Measurements from ENCODE around the gene NOL11. TPM values are rescaled to one million over a fixed set of nuclear protein-coding genes. Genes with fewer than 3 reads are reported as not detected.
"Not testable (repeated sequence)": the region's sequence is repeated elsewhere in the genome, so short reads cannot be mapped to it uniquely, and the experiment has no call there.

Gene NOL11
- total and polyA plus RNA-seq, 12 donors: 18.3 to 67.8 (median 33.1) TPM

DNA sequence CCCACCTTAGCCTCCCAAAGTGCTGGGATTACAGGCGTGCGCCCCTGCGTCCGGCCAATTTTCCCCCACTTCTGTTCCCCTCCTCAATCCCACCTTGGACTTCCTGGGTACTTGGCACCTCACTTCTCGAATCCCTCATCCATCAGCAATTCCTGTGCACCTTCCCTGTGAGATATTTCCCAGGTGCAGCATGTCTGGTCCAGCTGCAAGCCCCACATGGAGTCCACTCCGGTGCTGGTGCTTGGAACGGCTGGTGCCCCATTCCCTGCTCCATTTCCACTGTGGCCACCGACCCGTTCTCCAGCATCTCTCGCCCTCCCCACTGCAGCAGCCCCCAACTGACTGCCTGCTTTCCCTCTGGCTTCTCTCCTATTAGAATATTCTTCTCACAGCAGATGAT, 35.3 kb downstream of the NOL11 start:
- peak in 1 of 7 donors; percentile 20 for DNase-seq
- intact Hi-C loops (cut with DNase I): no loop called here
- no peak overlapping the region for H3K4me3 ChIP-seq
- no peaks in the 10 kb centered on the region for H3K9me3 ChIP-seq (replicated peaks in 1 of 3)
- peaks cover 0 to 30% of the 10 kb centered on the region in 2 donors for H3K36me3 ChIP-seq (replicated peaks in 1 of 2)
- H3K27me3 ChIP-seq: no peaks in the 10 kb centered on the region
- 92 to 96% (median 94%) methylated on average over 10 of the region's 10 CpGs for WGBS, 4 donors
- H3K4me1 ChIP-seq (replicated peaks in 1 of 2): no peaks in the 10 kb centered on the region
- TF ChIP-seq, protein P1, sequence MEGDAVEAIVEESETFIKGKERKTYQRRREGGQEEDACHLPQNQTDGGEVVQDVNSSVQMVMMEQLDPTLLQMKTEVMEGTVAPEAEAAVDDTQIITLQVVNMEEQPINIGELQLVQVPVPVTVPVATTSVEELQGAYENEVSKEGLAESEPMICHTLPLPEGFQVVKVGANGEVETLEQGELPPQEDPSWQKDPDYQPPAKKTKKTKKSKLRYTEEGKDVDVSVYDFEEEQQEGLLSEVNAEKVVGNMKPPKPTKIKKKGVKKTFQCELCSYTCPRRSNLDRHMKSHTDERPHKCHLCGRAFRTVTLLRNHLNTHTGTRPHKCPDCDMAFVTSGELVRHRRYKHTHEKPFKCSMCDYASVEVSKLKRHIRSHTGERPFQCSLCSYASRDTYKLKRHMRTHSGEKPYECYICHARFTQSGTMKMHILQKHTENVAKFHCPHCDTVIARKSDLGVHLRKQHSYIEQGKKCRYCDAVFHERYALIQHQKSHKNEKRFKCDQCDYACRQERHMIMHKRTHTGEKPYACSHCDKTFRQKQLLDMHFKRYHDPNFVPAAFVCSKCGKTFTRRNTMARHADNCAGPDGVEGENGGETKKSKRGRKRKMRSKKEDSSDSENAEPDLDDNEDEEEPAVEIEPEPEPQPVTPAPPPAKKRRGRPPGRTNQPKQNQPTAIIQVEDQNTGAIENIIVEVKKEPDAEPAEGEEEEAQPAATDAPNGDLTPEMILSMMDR (IDR thresholded peaks at IDR 0.05): no peak
- TF ChIP-seq POLR2A (IDR thresholded peaks at IDR 0.05): no peak
- H3K27ac ChIP-seq: no peak overlapping the region

DNA sequence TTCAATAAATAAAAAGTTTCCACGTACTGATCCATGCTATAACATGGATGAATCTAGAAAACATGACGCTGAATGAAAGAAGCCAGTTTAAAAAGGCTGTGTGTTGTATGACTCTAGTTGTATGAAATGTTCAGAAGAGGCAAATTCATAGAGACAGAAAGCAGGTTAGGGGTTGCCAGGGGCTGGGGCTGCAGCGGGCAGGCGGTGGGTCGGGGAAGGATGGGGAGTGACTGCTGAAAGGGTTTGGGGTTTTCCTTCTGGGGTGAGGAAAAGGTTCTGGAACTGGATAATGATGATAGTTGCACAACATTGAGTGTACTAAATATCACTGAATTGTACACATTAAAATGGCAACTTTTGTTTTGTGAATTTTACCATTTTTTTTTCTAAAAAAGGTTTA, 36.3 kb downstream of the NOL11 start:
- DNase-seq: no peak
- no peak for TF ChIP-seq POLR2A (IDR thresholded peaks at IDR 0.05)
- TF ChIP-seq, protein P1 (IDR thresholded peaks at IDR 0.05): no peak

DNA sequence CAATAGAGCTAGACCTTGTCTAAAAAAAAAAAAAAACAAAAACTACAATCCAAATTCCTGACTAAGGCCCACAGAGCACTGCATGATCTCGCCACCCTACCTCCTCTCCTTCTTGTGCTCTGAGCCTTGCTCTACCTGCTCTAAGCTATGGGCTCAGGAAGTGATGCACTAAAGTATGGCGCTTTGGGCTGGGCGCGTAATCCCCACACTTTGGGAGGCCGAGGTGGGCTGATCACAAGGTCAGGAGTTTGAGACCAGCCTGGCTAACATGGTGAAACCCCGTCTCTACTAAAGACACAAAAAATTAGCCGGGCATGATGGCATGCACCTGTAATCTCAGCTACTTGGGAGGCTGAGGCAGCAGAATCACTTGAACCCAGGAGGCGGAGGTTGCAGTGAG, 37.0 kb downstream of the NOL11 start:
- H3K4me1 ChIP-seq (replicated peaks in 1 of 2); H3K4me3 ChIP-seq; intact Hi-C loops (cut with DNase I); H3K27ac ChIP-seq; H3K27me3 ChIP-seq; H3K9me3 ChIP-seq (replicated peaks in 1 of 3): not testable (repeated sequence)
- DNase-seq: peak in 1 of 7 donors; percentile 39
- WGBS, 4 donors: 90 to 97% (median 95%) methylated on average over 8 of the region's 8 CpGs
- H3K36me3 ChIP-seq (replicated peaks in 1 of 2): peaks cover 0 to 19% of the 10 kb centered on the region in 2 donors

More for the DNA sequence above, 36.3 kb downstream of the NOL11 start:
- H3K4me1 ChIP-seq (replicated peaks in 1 of 2): no peaks in the 10 kb centered on the region
- 93 to 98% (median 94%) methylated on average over 5 of the region's 5 CpGs for WGBS, 4 donors
- peaks cover 0 to 23% of the 10 kb centered on the region in 2 donors for H3K36me3 ChIP-seq (replicated peaks in 1 of 2)
- H3K4me3 ChIP-seq: no peak overlapping the region
- no peaks in the 10 kb centered on the region for H3K9me3 ChIP-seq (replicated peaks in 1 of 3)
- no peaks in the 10 kb centered on the region for H3K27me3 ChIP-seq
- intact Hi-C loops (cut with DNase I): no loop called here
- no peak overlapping the region for H3K27ac ChIP-seq

DNA sequence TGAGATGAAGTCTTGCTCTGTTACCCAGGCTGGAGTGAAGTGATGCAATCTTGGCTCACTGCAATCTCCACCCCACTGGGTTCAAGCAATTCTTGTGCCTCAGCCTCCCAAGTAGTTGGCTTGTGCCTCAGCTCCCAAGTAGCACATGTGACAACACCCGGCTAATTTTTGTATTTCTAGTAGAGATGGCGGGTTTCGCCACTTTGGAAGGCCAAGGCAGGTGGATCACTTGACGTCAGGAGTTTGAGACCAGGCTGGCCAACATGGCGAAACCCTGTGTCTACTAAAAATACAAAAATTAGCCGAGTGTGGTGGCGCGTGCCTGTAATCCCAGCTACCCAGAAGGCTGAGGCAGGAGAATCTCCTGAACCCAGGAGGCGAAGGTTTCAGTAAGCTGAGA, 39.0 kb downstream of the NOL11 start:
- H3K36me3 ChIP-seq (replicated peaks in 1 of 2); H3K27ac ChIP-seq; H3K4me1 ChIP-seq (replicated peaks in 1 of 2); H3K4me3 ChIP-seq; H3K27me3 ChIP-seq; intact Hi-C loops (cut with DNase I); H3K9me3 ChIP-seq (replicated peaks in 1 of 3): not testable (repeated sequence)
- DNase-seq: peak in 1 of 7 donors; percentile 28
- WGBS, 4 donors: 91 to 98% (median 95%) methylated on average over 9 of the region's 9 CpGs

DNA sequence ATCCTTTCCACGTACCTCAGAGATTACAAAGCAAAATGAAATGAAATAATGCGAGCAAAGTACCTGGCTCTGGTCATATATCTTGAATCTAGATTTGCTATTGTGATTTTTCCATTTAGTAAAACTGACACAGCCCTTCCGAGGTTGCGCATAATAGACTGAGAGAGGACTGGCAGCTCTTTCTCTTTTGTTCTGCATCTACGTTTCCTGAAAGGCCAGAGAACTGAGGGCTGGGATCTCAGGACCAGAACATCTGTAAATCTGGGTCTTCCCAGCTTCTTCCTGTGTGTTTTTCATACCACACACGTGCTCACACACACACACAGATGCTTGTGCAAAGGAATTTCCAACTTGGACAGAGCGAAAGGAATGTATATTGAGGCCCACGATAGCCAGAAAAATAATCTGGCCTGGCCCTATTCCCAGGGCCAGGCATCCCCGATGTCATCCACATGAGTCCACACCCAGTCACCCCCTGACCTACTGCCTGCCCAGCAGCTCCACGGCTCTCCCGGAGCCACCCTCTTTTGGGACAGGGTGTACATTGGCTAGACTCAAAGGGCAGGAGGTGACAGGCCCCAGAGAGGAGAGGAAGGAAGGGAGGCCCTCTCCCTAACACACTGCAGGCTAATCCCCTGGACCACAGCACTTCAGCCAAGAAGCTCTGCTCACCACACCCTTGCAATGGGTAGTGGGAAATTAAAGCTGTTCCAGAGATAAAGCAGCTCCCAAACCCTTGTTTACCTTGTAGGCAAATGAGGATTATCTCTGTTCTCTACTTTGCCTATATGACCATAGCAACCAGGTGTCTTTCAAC, 41.8 kb downstream of the NOL11 start:
- no peaks in the 10 kb centered on the region for H3K27me3 ChIP-seq
- intact Hi-C loops (cut with DNase I): no loop called here
- H3K4me3 ChIP-seq: no peak overlapping the region
- peak in 4 of 7 donors; percentile 7 to 50 (median 46) for DNase-seq
- no peaks in the 10 kb centered on the region for H3K36me3 ChIP-seq (replicated peaks in 1 of 2)
- TF ChIP-seq, protein P1 (IDR thresholded peaks at IDR 0.05): no peak
- TF ChIP-seq POLR2A (IDR thresholded peaks at IDR 0.05): no peak
- H3K9me3 ChIP-seq (replicated peaks in 1 of 3): no peaks in the 10 kb centered on the region
- 53 to 62% (median 58%) methylated on average over 9 to 11 of the region's 11 CpGs for WGBS, 4 donors
- no peak overlapping the region for H3K27ac ChIP-seq
- no peaks in the 10 kb centered on the region for H3K4me1 ChIP-seq (replicated peaks in 1 of 2)
